NCI-H526 treated with DMSO at 0.1 percent for 48 hours (cell line): ENCODE data around the gene RSF1.

Experiments used
- DNase-seq: peaks from one replicate; lab custom pipeline; 2025; lab: John Stamatoyannopoulos, UW

Gene RSF1

DNA sequence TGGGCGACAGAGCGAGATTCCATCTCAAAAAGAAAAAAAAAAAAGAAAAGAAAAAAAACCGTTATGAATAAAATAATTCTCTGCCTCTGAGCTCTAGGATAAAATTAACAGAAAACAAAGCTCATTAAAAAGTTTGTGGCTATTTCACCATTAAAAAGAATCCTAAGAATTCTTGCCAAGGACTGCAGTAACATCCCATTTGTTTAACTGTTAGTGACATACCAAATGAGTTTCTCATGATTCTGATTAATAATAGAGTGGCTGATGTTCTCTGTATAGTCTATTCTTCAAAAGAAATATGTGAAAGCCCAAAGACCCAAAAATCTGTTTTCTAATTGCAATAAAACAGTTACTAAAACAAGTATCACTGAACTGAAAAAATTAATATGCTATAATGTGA, 202.6 kb downstream of the RSF1 start:
- DNase-seq, result no peak

DNA sequence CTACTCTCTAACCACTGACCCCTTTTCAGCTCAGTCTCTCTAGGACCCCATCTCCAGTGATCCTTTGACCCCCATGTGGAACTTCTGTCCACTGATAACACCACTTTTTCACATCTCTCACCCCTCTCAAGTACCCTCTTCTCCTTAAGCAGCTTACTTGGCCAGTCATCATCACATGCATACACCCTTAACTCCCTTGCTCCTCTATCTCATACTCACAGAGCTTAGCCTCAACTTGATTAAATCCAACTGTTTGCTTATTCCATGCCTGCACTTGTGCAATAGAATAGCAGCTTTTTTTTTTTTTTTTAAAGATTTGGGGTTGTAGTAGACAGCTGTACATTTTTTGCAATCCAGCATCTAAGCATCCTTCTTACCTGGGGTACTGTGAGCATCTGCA, 208.6 kb downstream of the RSF1 start:
- DNase-seq, result no peak
